Measurements from ENCODE around the gene DTX3.
"Not testable (repeated sequence)": the region's sequence is repeated elsewhere in the genome, so short reads cannot be mapped to it uniquely, and the experiment has no call there.

Gene DTX3

DNA sequence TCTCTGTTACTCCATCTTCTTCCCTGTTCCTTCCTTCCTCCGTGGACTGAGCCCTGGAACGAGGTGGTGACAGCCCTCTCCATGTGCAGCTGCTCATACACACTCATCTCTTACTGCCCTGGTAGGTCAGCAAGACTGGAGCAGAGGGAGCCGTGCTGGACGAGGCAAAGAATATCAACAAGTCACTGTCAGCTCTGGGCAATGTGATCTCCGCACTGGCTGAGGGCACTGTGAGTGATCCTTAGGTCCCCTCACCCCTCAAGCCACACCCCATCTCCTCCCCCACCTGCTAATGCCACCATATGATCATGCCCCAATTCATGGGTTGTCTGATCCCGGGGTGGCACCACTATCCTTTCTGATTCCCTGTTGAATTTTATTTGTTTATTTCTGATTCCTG is 35.8 kb upstream of the DTX3 start:
- H3K4me3 ChIP-seq (ENCODE audit: low read depth, low read length), result no peak overlapping the region
- no peak for DNase-seq (ENCODE audit: low read depth)
- TF ChIP-seq, protein P1, sequence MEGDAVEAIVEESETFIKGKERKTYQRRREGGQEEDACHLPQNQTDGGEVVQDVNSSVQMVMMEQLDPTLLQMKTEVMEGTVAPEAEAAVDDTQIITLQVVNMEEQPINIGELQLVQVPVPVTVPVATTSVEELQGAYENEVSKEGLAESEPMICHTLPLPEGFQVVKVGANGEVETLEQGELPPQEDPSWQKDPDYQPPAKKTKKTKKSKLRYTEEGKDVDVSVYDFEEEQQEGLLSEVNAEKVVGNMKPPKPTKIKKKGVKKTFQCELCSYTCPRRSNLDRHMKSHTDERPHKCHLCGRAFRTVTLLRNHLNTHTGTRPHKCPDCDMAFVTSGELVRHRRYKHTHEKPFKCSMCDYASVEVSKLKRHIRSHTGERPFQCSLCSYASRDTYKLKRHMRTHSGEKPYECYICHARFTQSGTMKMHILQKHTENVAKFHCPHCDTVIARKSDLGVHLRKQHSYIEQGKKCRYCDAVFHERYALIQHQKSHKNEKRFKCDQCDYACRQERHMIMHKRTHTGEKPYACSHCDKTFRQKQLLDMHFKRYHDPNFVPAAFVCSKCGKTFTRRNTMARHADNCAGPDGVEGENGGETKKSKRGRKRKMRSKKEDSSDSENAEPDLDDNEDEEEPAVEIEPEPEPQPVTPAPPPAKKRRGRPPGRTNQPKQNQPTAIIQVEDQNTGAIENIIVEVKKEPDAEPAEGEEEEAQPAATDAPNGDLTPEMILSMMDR (IDR thresholded peaks at IDR 0.05; ENCODE audit: insufficient read depth, low read depth, low read length, missing control alignments), result no peak

DNA sequence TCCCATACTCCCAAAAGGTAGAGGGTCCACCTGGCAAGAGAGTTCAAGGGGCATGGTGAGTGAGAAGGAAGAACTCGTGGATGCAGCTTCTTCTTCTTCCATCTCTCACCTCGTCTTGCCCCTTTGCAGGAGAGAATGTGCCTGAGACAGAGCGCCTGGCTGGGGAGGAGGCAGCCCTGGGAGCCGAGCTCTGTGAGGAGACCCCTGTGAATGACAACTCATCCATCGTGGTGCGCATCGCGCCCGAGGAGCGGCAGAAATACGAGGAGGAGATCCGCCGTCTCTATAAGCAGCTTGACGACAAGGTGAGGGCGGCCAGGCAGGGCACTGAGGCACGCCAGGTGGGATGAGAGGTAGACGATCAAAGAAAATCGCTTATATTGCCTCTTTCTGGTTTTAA is 34.8 kb upstream of the DTX3 start:
- TF ChIP-seq, protein P1 (IDR thresholded peaks at IDR 0.05; ENCODE audit: insufficient read depth, low read depth, low read length, missing control alignments), result no peak
- H3K4me3 ChIP-seq (ENCODE audit: low read depth, low read length), result no peak overlapping the region
- DNase-seq (ENCODE audit: low read depth), result no peak

DNA sequence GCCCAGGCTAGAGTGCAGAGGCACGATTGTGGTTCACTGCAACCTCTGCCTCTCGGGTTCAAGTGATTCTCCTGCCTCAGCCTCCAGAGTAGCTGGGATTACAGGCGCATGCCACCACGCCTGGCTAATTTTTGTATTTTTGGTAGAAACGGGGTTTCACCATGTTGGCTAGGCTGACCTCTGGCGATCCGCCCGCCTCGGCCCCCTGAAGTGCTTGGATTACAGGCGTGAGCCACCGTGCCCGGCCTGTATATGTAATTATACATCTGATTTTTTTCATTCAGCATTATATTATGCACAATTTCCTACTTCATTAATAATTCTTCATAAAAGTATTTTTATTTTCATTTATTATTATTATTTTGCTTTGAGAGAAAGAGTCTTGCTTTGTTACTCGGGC is 34.2 kb upstream of the DTX3 start:
- not testable (repeated sequence) for DNase-seq (ENCODE audit: low read depth); H3K4me3 ChIP-seq (ENCODE audit: low read depth, low read length)

DNA sequence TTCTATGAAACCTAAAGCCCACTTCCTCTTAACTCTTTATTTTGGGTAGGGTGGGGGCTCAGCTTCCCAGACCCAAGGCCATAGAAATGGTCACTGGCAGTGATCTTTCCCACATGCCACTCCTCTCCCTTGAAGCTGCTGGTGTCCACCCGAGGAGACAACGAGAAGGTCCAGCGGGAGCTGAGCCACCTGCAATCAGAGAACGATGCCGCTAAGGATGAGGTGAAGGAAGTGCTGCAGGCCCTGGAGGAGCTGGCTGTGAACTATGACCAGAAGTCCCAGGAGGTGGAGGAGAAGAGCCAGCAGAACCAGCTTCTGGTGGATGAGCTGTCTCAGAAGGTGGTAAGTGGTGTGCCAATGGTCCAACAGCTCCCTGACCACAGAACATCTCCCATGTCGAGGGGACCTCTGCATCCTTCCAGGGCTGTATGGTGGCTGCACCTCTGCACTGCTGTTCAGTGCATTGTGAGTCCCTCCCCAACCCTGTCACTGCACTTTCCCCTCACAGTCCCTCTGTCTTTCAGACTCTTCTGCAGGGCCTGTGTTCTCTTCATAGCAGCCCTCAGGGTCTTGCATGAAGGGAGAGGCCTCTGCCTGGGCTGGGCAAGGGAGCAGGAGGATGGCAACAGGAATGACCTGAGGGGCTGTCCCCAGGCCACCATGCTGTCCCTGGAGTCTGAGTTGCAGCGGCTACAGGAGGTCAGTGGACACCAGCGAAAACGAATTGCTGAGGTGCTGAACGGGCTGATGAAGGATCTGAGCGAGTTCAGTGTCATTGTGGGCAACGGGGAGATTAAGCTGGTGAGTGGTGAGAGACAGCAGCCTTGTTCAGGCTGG is 32.5 kb upstream of the DTX3 start:
- DNase-seq (ENCODE audit: low read depth), result no peak
- TF ChIP-seq, protein P1 (IDR thresholded peaks at IDR 0.05; ENCODE audit: insufficient read depth, low read depth, low read length, missing control alignments), result no peak
- H3K4me3 ChIP-seq (ENCODE audit: low read depth, low read length), result no peak overlapping the region

DNA sequence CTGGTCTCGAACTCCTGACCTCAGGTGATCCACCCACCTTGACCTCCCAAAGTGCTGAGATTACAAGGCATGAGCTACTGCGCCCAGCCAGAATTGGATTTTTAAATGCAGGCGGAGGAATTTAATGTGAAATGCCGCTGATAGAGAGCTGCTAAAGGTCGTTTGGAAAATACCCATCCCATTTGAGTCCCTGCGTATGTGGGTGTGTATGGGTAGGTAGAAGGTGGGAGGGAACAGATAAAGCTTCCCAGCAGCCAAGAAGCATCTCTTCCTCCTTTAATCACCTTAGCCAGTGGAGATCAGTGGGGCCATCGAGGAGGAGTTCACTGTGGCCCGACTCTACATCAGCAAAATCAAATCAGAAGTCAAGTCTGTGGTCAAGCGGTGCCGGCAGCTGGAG is 29.8 kb upstream of the DTX3 start:
- DNase-seq (ENCODE audit: low read depth), result no peak
- TF ChIP-seq, protein P1 (IDR thresholded peaks at IDR 0.05; ENCODE audit: insufficient read depth, low read depth, low read length, missing control alignments), result no peak
- H3K4me3 ChIP-seq (ENCODE audit: low read depth, low read length), result no peak overlapping the region

DNA sequence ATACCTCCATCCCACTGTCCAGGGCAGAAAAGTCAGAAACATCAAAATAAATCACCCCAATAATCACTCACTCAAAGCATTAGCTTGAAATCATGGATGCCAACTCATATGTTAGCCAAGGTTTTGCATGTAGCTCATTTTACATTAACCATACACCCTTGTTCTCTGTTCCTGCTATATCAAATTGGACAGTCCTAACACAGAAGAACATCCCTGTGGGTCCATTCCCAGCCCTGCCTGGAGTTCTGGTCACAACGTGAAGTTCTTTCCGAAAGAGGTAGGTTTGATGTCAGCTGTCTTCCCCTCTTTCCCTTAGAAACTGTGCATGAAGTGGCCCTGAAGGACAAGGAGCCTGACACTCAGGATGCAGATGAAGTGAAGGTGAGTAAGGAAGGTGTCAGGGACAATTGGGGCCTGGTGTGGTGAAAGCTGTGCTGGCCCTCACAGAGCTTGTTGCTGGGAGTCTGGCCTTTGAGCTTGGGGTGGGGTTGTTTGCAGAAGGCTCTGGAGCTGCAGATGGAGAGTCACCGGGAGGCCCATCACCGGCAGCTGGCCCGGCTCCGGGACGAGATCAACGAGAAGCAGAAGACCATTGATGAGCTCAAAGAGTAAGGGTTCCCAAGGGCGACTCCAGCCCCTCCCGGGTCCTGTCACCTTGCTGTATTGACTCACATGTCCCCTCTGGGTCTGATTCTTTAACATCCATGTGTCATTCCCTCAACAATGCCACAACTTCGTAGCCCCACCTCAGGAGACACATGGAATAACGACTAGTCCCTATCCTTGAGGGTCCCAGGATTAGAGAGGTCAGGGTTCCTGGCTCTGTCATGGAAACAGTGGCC is 28.6 kb upstream of the DTX3 start:
- DNase-seq (ENCODE audit: low read depth), result no peak
- no peak overlapping the region for H3K4me3 ChIP-seq (ENCODE audit: low read depth, low read length)
- TF ChIP-seq, protein P1 (IDR thresholded peaks at IDR 0.05; ENCODE audit: insufficient read depth, low read depth, low read length, missing control alignments), result no peak

DNA sequence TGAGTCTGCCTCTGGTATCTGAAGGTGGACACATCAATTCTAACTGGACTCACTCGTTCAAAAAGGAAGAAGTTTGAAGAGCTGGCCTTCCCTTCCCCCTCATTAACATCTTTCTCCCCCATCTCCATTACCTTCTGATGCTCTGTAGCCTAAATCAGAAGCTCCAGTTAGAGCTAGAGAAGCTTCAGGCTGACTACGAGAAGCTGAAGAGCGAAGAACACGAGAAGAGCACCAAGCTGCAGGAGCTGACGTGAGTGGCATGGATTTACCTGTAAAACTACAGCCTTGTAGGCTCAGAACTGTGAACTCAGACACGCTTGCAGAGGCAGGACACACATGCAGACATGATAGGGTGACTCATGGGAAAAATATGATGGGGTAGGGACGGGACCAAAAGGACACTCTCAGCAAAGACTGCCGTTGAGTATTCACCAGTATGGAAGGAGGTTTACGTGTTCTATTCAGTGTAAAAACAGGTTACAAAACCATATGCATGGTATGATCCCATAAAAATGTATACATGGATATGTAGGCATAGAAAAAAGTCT is 27.9 kb upstream of the DTX3 start:
- TF ChIP-seq, protein P1 (IDR thresholded peaks at IDR 0.05; ENCODE audit: insufficient read depth, low read depth, low read length, missing control alignments), result no peak
- no peak for DNase-seq (ENCODE audit: low read depth)
- H3K4me3 ChIP-seq (ENCODE audit: low read depth, low read length), result no peak overlapping the region

All from GM12865 (cell line).